Measurements from ENCODE around the gene RYR3. TPM values are rescaled to one million over a fixed set of nuclear protein-coding genes. Genes with fewer than 3 reads are reported as not detected.

The RYR3 gene
- total and polyA plus RNA-seq, 2 of the 13 experiments (the other 11 are each of a cell fraction or from before 2014, with no cell fraction given) = not detected

GRCh38 chr15:33369941-33370622, 59.3 kb downstream of the RYR3 start:
- BruUV-seq (replicated peaks) = no TSS peak
- intact Hi-C loops (cut with micrococcal nuclease; ENCODE audit: unreplicated experiment) = no loop called here
- Histone ChIP-seq H4K20me1 (ENCODE audit: insufficient read depth, low read length) (no peaks in the 10 kb centered on the region), H3K9me3 (ENCODE audit: low read length) (no peaks in the 10 kb centered on the region), H3K27me3 (ENCODE audit: control insufficient read depth in 1 of 2, insufficient read depth in 2 of 2, low read length in 2 of 2) (no peaks in the 10 kb centered on the region; a peak in 1 of 5 replicates), H3K4me1 (ENCODE audit: insufficient read depth, low read length) (no peaks in the 10 kb centered on the region), H3K4me2 (ENCODE audit: low read depth, low read length) (no peak overlapping the region), H3K27ac (ENCODE audit: extremely low read length, insufficient read depth, low read length) (no peak overlapping the region), H2AFZ (ENCODE audit: low read length) (no peak overlapping the region), H3K9ac (ENCODE audit: insufficient read depth, low read depth, low read length) (no peak overlapping the region), H3K36me3 (replicated peaks in 1 of 2; ENCODE audit: control insufficient read depth in 1 of 2, insufficient read depth in 2 of 2, low read length in 2 of 2) (no peaks in the 10 kb centered on the region), H3K79me2 (ENCODE audit: insufficient read depth, low read length) (no peaks in the 10 kb centered on the region), H3K4me3 (replicated peaks in 1 of 3; ENCODE audit: insufficient read depth in 1 of 3, low read depth in 2 of 3, low read length in 3 of 3) (no peak overlapping the region)
- CTCF ChIA-PET (ENCODE audit: low intra/inter-chr PET ratio, low total read pairs) = no interaction called here
- FAIRE-seq (no peak), ATAC-seq (no peak), DNase-seq (ENCODE audit: low spot score) (no peak)
- TF ChIP-seq ZNF160 (CRISPR knock-in tag; IDR thresholded peaks at IDR 0.05) (no peak), ZNF232 (CRISPR knock-in tag; IDR thresholded peaks at IDR 0.05; ENCODE audit: borderline replicate concordance) (no peak), GMEB1 (CRISPR knock-in tag; IDR thresholded peaks at IDR 0.05; ENCODE audit: borderline replicate concordance) (no peak), CC2D1A (CRISPR knock-in tag; IDR thresholded peaks at IDR 0.05) (no peak), ZNF800 (CRISPR knock-in tag; IDR thresholded peaks at IDR 0.05) (no peak), ARHGAP35 (CRISPR knock-in tag; IDR thresholded peaks at IDR 0.05; ENCODE audit: borderline replicate concordance) (no peak)
- in situ Hi-C loops (cut with HindIII; ENCODE audit: extremely low pct_ligation_motif_present, low pct_unique_long_range_greater_than_20kb) = no loop called here
- 4% methylated on average over 3 of the region's 3 CpGs for WGBS (ENCODE audit: low lambda C conversion rate)
- POLR2A ChIA-PET = no interaction called here

All from HepG2 (cell line).